Fibroblast of the conjunctiva (primary cell): ENCODE measurements around the gene RHEBL1.
A peak's percentile ranks its signal among the peaks of the same experiment; 100 is the strongest.

ENCODE experiments used
- DNase-seq: peaks from one replicate; pipeline ENCODE4 v3.0.0-alpha.2; 2010; ENCODE audit warnings: low read depth

RHEBL1 gene

DNA sequence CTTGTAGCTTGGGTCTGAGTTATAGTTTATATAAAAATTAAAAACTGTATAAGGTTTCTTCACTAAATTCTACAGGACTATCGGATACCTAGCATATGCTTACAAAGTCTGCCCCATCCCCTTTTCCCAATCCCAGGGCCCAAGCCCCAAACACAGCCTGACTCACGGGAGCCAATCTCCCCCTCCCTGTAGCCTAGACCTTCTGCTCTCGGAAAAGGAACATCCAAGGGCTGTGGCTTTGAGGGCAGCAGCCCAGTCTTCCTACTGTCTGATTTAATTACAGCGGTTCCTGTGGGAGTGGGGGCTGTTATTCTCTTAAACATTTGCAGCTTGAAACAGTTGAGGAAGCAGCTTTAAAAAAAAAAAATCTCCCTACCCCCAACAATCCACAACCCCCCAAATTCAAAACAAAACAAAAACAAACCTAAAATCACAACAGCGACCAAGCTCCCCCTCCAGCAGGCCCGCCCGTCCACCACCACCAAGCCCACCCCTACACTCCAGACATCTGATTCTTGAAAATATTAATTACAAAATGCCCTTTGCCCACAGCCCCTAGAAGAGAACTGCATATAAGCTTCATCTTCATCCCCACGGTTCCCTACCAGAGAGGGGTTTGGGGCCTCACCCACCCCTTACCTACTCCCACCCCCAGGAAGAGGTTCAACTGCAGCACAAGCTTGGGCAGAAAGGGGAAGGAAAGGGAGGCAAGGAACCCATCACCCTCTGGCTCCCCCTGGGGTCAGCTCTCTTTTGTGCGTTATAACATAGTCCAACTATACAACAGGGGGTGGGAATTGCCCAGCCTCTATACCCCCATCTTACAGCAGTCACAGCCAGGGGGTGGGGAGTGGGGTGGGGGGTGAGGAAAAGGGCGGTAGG lies 50.1 kb downstream of the RHEBL1 start:
- no peak for DNase-seq

DNA sequence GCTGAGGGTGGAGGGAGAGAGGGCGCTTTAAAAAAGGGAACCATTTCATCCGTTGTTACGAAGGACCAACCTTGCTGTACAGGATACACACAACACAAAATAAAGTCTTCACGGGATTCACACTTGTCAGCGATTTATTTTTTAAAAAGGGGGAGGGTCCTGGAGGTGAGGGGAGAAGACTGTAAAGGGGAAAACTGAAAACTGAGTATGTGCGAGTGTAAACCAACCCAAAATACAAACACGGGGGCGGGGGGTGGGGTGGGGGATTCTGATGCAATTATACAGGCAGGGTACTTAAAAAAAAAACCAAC lies 50.7 kb downstream of the RHEBL1 start:
- no peak for DNase-seq

DNA sequence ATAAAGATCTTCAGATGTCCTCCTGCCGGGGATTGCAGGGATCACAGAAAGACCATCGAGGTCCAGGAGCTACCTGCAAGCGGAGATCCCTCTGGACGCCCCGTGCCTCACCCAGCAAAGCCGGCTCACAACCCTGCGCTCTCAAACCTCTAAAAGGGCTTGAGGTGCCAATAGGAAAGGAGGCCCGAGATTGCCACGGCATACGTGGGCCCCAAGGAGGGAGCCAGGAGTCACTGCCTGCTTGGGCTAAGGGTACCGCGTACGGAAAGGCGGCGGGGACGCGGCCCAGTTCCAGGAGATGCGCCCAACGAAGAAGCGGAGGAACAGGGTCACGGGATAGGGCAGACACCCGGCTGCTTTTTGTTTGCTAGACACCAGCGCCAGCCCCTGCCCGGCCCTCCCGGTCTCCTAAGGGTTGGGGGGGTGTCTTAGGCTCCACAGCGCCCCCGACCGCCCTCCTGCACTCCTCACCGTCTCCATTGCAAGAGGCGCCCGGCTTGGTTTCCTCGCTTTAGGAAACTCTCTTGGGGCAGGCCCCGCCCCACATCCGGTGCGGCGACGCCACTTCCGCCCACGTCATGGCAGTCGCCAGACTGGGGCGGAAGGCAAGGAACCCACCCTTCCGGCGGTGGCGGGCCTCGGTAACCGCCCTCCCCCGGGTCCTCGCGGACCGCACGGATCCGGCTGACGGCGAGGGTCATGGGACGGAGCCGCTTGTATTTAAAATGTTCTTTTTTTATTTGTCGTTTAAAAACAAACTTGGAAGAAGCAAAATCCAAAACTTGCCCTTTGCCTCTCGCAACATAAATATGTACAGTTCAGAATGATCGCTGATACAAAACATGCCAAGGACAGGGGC lies 51.3 kb downstream of the RHEBL1 start, which contains the start of gene PRKAG1:
PRKAG1 (minus strand) TSS at position 516 of the 859 bp plus-strand sequence; CDS start at position 480, 36 bp downstream.
- DNase-seq, result peak; percentile 96

DNA sequence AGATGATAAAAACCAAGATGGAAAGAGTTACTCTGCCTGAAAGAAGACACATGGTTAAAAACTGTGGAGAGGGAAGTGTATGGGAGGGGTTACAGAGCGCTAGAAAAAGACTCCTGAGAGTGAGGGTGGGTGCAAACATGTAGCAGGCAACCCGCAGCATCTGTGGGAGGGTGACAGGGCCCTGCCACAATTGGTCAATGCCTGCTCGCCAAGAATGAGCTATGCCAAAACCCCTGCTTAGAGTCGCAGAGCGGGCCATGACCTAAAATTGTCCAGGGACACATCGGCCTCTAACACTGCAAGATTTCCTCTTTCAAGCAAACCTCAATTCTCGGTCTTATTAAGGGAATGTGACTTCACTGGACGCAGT lies 51.9 kb downstream of the RHEBL1 start:
- no peak for DNase-seq

DNA sequence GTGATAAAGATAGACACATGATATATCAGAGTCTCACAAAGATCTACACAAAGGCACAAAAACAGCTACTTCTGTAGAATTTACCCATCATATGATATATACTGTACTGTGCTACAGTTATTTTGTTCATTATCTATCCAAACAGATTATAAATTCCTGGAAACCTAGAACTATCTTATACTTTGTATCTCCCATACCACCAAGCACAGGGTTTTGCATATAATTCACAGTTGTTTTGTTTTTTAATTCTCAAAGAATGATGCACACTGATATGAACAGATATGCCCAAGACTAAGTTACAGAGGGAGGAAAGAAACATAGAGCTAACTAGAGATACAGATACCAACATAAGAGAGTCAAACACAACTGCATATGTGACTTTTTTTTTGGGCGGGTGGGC lies 54.6 kb downstream of the RHEBL1 start:
- DNase-seq, result no peak
